Activated CD4-positive, alpha-beta T cell treated with anti-CD3 and anti-CD28 coated beads for 24 hours (primary cell): ENCODE data around the gene IRX3.
"Not testable (repeated sequence)": the region's sequence is repeated elsewhere in the genome, so short reads cannot be mapped to it uniquely, and the experiment has no call there.

Experiments
- DNase-seq, 2 donors: peaks; one replicate each; pipeline ENCODE4 v3.0.0-alpha.2; 2020; ENCODE audit warnings: low read depth in 2 of 2

IRX3 gene

GRCh38 chr16:54275956-54276355 is 10.6 kb downstream of the IRX3 start:
- no peak for DNase-seq

- no peak for DNase-seq
Observed at GRCh38 chr16:54273566-54273965, 13.0 kb downstream of the IRX3 start.

DNA sequence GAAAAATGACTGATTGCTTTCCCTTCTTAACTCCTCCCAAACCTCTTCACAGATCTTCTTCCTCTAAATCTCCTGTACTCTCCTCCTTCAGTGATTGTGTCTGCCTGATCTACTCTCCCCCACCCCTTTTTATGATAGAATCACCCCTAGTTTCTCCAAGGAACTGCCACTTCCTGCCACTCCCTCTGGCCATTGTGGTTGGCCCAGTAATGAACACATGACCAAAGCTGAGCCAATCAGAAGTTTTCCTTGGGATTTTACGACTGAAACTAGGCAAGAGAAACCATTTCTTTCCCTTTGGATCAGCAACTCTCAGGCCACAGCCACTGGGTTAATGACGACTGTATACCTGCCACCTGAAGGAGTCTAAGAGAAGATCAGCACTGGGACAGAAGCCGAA is 15.9 kb downstream of the IRX3 start:
- DNase-seq: no peak

GRCh38 chr16:54269461-54269860 is 17.1 kb downstream of the IRX3 start:
- DNase-seq: no peak

DNA sequence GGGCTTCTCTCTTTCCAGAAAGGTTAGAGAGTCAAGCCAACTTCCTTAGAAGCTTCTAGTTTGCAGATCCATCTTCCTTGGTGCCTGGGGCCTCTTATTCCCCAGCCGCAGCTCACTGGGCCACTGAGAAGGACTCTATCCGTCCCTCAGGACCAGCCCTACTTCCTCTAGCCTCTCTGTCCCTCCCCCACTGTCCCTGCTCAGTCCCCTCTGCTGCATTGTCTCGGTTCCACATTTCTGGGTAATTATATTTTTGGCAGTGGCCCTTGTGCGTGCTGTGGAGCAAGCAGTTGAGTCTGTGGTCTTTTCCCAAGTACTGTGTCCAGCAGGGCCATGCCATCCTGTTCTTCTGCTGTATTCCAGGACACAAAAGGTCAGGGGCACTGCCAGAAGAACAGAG is 17.8 kb downstream of the IRX3 start:
- no peak for DNase-seq

DNA sequence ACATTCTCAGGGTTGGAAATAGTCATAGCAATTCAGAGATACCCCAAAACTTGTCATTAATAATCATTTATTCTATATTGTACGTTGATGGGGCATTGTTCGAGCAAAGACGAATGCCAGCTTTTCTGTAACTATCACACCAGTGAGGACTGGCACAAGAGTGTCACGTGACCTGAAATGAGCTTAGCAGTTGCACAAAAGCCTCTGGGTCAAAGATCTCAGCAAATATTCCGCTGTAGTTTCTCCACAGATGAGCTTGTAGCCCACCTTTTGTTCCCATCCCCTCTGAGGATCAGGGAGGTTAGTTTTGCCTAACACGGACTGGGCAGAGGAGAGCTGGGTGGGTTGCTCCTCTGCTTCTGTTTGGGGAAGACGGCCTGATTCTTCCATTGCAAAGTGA is 18.2 kb downstream of the IRX3 start:
- no peak for DNase-seq

- DNase-seq: no peak
Observed at GRCh38 chr16:54266363-54266955, 20.1 kb downstream of the IRX3 start.

DNA sequence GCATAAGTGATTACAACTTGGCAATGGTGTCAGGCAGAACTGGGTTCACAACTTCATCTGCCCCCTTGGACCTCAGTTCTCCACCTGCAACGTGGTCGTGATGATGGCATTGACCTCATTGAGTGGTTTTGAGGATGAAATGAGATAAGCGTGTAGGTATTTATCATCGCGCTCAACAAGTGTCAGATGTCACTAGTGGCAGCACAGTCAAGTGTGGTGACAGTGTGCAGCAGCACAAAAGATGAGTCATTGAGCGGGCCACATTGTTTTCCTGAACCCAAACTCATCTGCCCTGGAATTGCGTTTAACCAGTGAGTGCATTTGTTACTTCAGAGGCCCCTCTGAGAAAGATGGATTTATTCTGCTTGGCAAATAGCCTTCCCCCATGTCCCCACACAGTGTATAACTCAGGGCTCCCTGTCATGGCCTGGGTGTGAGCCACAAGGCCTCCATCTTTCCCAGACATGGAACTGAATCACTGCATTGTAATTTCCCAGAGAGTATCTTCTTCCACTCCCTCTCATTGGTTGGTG is 20.9 kb downstream of the IRX3 start:
- DNase-seq: no peak

DNA sequence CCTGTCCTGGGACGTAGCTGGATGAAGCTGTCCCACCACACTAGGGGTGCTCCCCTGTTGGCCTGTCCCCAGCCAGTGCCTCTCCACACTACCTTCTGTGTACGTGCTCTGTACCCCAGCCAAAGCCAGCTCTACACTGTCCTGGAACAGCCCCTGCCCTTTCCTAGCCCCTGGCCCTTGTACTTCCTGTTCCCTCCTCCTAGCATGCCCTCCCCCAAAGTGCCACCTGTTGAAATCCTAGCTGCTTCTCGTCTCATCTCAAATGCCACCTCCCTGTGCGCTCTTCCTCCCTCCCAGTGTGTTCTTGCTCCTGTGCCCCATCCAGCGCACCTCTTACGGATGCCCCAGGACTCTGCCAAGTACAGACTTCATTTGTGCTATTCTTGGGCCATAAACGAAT is 33.5 kb downstream of the IRX3 start:
- DNase-seq: no peak

- DNase-seq: no peak
Observed at GRCh38 chr16:54248863-54249710, 37.5 kb downstream of the IRX3 start.

GRCh38 chr16:54247705-54248104 is 38.9 kb downstream of the IRX3 start:
- not testable (repeated sequence) for DNase-seq

DNA sequence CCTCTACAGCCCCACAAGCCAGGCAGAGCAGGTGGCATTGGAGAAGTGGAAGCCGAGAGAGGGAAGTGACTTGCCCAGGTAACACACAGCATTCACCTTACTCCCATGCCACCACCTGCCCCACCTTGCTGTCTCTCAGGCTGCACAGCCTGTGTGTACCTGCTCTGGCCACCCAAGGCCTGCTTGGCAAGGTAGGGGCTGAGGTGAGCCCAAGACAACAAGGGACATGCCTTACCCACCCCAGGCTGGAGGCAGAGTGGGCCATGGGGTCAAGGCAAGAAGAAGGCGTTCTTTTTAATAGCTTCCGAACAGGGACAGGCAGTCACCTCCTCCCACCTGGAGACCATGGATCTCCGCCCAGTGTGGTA is 40.1 kb downstream of the IRX3 start:
- DNase-seq: no peak

DNA sequence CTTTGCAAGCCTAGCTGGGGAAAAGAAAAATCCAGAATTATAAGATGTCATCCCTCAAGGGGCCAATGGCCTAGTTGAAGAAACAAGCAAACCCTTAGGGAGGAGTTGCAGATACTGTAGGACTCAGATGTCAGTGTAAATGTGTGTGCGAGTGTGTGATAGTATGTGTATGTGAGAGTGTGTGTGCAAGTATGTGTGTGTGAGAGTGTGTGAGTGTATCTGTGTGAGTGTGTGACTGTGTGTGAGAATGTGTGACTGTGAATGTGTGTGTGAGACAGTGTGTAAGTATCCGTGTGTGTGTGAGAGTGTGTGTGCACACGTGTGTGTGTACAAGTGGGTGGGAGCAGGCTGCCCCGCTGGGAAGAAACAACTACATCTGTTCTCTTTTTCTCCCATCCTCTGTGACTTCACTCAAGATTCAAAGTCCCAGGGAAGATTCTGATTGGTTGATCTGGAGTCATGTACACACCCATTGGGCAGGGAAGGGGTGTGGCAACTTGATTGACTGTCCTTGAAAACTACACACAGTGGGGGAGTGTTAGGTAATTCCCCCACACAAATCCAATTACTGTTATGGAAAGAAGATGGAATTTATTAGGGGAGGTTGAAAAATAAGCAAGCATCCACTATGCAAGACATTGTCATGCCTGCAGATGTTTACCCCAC is 40.7 kb downstream of the IRX3 start:
- DNase-seq: no peak

GRCh38 chr16:54244061-54244886 is 42.3 kb downstream of the IRX3 start:
- no peak for DNase-seq

DNA sequence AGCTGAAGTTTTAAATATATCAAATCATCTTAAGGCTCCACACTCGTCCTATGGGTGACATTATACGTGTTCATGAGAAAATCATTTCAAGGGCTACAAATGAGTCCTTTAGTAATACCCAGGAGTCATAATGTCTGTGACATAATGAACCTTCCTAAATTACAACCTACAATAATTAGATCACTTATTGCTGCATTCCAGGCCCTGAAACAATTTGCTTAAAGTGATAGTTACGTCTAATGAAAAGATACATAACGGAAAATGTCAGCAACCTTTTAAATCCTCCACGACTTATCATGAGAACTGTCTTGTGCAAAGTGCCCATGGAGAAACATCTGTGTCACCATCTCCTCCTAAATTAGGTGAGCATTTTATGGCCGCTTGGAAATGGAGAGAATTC is 43.4 kb downstream of the IRX3 start:
- no peak for DNase-seq

- no peak for DNase-seq
Observed at GRCh38 chr16:54242199-54242598, 44.4 kb downstream of the IRX3 start.

- no peak for DNase-seq
Observed at GRCh38 chr16:54241525-54241924, 45.1 kb downstream of the IRX3 start.

DNA sequence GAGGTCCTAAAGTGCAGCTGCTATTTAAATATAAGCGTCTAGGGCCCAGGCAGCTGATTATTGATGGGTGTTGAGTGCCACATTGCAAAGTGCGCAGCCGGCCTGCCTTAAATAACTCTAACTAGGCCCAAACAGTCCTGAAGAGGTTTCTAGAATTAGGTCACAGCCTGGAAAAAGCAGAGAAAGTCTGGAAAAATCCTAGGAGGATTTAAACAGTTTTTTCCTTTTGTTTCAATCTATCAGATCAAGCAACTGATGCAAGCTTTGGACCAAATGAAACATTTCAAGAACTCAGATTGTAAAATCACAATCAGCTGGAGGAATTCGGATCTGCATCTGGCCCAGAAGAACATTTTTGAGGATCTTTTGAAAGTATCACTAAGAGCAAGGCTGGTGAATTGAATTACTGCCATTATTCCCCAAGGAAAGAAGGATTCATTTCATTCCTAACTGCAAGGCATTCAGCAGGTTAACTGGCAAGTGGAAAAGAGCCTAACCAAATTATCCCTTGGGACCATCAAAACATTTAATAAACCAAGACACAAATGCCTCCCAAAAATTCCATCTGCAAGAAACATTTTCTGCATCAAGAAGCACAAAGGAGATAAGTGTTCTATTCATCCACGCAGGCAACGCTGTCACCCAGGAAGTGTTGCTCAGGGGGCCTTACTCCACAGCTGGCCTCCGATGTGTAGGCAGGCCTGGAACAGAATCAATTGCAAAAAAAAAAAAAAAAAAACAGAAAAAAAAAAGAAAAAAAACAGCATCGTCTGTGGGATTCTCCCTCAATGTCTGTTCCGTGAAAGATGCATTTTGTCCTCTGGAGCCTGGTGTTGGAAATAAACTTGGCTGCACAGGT is 46.1 kb downstream of the IRX3 start:
- DNase-seq: no peak

DNA sequence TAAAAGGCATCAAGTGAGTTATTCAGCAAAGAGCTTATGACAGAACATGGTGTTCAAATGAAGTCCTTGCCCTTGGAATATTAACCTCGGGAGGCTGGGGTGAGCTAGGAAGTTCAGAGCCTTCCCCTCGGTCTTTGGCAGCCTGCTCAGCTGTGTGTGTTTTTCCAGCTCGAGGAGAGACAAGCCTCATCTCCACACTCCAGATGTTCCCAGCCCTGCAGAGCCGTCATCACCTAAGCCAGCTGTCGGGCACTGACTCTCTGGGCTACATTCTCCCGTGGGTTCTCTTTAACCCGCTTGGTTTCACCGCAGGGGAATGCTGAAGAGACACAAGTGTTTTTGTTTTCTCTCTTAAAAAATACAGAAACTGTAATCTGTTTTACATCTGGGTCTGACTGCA is 47.1 kb downstream of the IRX3 start:
- DNase-seq: no peak

DNA sequence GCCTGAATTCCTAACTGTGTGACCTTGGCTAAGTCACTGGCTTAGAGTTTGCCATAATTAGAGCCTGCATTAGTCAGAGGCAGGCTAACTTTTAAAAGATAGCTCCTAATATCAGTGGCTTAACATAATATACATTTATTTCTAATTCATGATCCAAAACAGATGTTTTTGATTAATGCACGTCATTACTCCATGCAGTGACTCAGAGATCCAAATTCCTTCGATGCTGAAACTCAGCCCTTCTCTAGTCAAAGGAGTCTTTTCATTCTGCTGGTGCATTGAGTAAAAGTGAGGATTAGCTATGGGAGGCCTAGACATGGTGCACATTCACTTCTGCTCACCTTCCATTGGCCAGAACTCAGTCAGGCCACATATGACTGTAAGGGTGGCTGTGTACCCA is 49.8 kb downstream of the IRX3 start:
- no peak for DNase-seq

DNA sequence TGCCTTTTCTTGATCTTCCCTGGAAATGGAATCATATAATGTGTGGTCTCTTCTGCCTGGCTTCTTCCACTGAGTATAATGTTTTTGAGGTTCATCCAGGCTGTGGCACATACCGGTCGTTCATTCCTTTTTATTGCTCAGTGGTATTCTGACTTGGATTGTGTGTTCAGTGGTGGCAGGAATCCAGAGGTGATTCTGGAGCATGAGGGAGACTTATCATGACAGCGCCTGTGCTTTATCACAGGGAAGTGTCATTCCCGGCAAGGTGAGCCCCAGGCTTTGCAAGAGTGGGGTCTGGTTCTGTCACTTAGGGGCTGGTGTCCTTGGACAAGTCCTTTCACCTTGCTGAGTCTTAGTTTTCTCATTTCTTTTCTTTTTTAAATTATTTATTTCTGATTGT is 53.0 kb downstream of the IRX3 start:
- DNase-seq: no peak
